Activated T-cell treated with anti-CD3 and anti-CD28 coated beads, Interleukin-2, amount 50 U/mL, for 4 hours (primary cell): ENCODE data around the gene KCNIP4. TPM values are rescaled to one million over a fixed set of nuclear protein-coding genes. Genes with fewer than 3 reads are reported as not detected.

Experiments
- ATAC-seq, 2 donors: fragments of 200-7000 bp; cut with Tn5 transposase; one replicate each; pipeline ENCODE4 v1.10.0; 2021
- DNase-seq: peaks from one replicate; pipeline ENCODE4 v3.0.0-alpha.2; 2020
- H3K27me3 Mint-ChIP-seq: one replicate; pipeline ENCODE4 v1.8.0; 2021; ENCODE audit warnings: low read depth, mixed read lengths
- H3K36me3 Mint-ChIP-seq: one replicate; pipeline ENCODE4 v1.8.0; 2022; ENCODE audit warnings: mixed read lengths; ENCODE audit not compliant: insufficient read depth
- H3K4me1 Mint-ChIP-seq: one replicate; pipeline ENCODE4 v1.8.0; 2021; ENCODE audit warnings: low read depth, mixed read lengths
- H3K4me3 Mint-ChIP-seq: one replicate; pipeline ENCODE4 v1.8.0; 2021; ENCODE audit warnings: mild to moderate bottlenecking, moderate library complexity, mixed read lengths
- H3K9me3 Mint-ChIP-seq: one replicate; pipeline ENCODE4 v1.8.0; 2021; ENCODE audit warnings: mixed read lengths
- total RNA-seq, 3 donors: library from RNA; stranded (reverse); gene quantifications; one replicate each; pipeline ENCODE4 v1.2.1, GENCODE V29; 2021

The KCNIP4 gene
- total RNA-seq, 3 donors from 2014 or later, result not detected

DNA sequence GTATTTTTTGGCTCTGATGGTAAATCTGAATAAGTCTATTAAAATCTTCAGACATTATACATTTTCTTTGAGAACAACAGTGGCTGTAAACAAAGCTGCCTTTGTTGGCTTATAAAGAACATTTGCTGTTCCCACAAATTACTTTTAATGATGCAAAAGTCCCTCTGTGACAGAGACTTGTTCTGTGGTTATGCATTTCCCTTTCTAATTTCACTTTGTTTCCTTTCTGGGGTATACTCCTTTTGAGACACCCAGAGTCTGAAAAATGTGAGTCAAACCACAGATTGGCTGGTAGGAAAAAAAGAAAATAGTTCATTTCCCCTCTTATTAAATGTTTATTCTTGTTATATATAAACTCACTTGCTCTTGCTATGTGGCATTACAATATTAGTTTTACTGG is 845.9 kb downstream of the KCNIP4 start:
- ATAC-seq (no peak), DNase-seq (no peak)

GRCh38 chr4:21097865-21098264 is 850.7 kb downstream of the KCNIP4 start:
- Mint-ChIP-seq H3K36me3 (no peaks in the 10 kb centered on the region), H3K4me3 (no peak overlapping the region), H3K4me1 (peaks cover 3% of the 10 kb centered on the region), H3K9me3 (peaks cover 5% of the 10 kb centered on the region), H3K27me3 (no peaks in the 10 kb centered on the region)
- no peak for ATAC-seq
- DNase-seq, result no peak

More for the DNA sequence above, 845.9 kb downstream of the KCNIP4 start:
- H3K27me3 Mint-ChIP-seq, result no peaks in the 10 kb centered on the region
- H3K36me3 Mint-ChIP-seq, result no peaks in the 10 kb centered on the region
- no peak overlapping the region for H3K4me3 Mint-ChIP-seq
- peaks cover 5% of the 10 kb centered on the region for H3K9me3 Mint-ChIP-seq
- H3K4me1 Mint-ChIP-seq, result peaks cover 3% of the 10 kb centered on the region

- Mint-ChIP-seq H3K27me3 (no peaks in the 10 kb centered on the region), H3K9me3 (peaks cover 6% of the 10 kb centered on the region), H3K4me3 (no peak overlapping the region), H3K36me3 (no peaks in the 10 kb centered on the region), H3K4me1 (no peaks in the 10 kb centered on the region)
- ATAC-seq (no peak), DNase-seq (no peak)
These were observed 851.5 kb downstream of the KCNIP4 start for GRCh38 chr4:21097026-21097425.

DNA sequence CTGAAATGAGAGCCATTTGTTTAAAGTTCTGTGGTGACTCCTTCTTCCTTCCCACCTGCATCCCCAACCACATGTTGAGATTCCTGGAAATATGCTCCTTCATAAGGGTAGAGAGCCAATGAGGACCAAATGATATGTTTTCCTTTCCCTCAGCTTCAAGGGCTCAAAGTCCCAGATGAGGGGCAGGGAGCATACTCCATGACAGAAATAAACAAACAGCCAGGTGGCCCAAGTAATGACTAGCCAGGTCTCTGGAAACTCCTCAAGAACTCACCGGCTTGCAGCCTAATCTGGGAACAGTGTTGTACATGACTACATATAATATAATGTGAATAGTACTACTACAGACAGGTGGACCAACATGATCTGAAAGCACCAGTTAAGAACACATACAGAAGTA is 856.0 kb downstream of the KCNIP4 start:
- Mint-ChIP-seq H3K36me3 (no peaks in the 10 kb centered on the region), H3K4me3 (no peak overlapping the region), H3K27me3 (no peaks in the 10 kb centered on the region), H3K9me3 (peaks cover 16% of the 10 kb centered on the region), H3K4me1 (peaks cover 7% of the 10 kb centered on the region)
- DNase-seq (no peak), ATAC-seq (no peak)

GRCh38 chr4:21090094-21090666 is 858.4 kb downstream of the KCNIP4 start:
- Mint-ChIP-seq H3K9me3 (peaks cover 16% of the 10 kb centered on the region), H3K4me1 (peaks cover 7% of the 10 kb centered on the region), H3K4me3 (no peak overlapping the region), H3K36me3 (no peaks in the 10 kb centered on the region), H3K27me3 (no peaks in the 10 kb centered on the region)
- DNase-seq (no peak), ATAC-seq (no peak)

- Mint-ChIP-seq H3K27me3 (no peaks in the 10 kb centered on the region), H3K36me3 (no peaks in the 10 kb centered on the region), H3K4me1 (peaks cover 6% of the 10 kb centered on the region), H3K9me3 (peaks cover 2% of the 10 kb centered on the region), H3K4me3 (no peak overlapping the region)
- no peak for DNase-seq
- no peak for ATAC-seq
These were observed 865.2 kb downstream of the KCNIP4 start for GRCh38 chr4:21083413-21083812.

GRCh38 chr4:21077967-21078366 is 870.6 kb downstream of the KCNIP4 start:
- ATAC-seq (no peak), DNase-seq (no peak)
- peaks cover 8% of the 10 kb centered on the region for H3K9me3 Mint-ChIP-seq
- no peaks in the 10 kb centered on the region for H3K27me3 Mint-ChIP-seq
- no peaks in the 10 kb centered on the region for H3K4me1 Mint-ChIP-seq
- no peaks in the 10 kb centered on the region for H3K36me3 Mint-ChIP-seq
- H3K4me3 Mint-ChIP-seq, result no peak overlapping the region

- Mint-ChIP-seq H3K27me3 (no peaks in the 10 kb centered on the region), H3K9me3 (peaks cover 7% of the 10 kb centered on the region), H3K4me1 (no peaks in the 10 kb centered on the region), H3K36me3 (no peaks in the 10 kb centered on the region), H3K4me3 (no peak overlapping the region)
- DNase-seq (no peak), ATAC-seq (no peak)
These were observed 881.2 kb downstream of the KCNIP4 start for GRCh38 chr4:21067351-21067750.

GRCh38 chr4:21061902-21062301 is 886.7 kb downstream of the KCNIP4 start:
- peaks cover 12% of the 10 kb centered on the region for H3K9me3 Mint-ChIP-seq
- DNase-seq, result no peak
- H3K4me3 Mint-ChIP-seq, result no peak overlapping the region
- H3K4me1 Mint-ChIP-seq, result no peaks in the 10 kb centered on the region
- H3K27me3 Mint-ChIP-seq, result no peaks in the 10 kb centered on the region
- H3K36me3 Mint-ChIP-seq, result no peaks in the 10 kb centered on the region
- ATAC-seq, result no peak

DNA sequence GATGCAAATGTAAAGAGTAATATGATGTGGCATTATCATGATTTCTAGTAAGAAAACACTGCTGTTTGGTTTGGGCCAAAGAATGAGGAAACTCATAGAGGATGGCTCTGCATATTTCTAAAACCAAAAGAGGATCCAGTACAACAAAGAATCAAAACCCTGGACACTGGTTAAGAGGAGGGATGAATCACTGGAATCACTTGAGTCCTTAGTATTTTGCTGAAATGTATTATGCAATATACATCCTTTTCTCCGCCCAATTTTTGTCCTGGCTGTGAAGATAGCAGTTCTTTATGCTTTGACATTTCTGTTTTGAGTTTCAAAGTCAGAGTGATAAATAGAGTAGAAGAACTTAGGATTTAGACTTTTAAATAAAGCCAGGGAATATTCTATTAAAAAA is 902.4 kb downstream of the KCNIP4 start:
- Mint-ChIP-seq H3K27me3 (no peaks in the 10 kb centered on the region), H3K36me3 (no peaks in the 10 kb centered on the region), H3K4me1 (no peaks in the 10 kb centered on the region), H3K9me3 (peaks cover 4% of the 10 kb centered on the region), H3K4me3 (no peak overlapping the region)
- DNase-seq (no peak), ATAC-seq (no peak)

DNA sequence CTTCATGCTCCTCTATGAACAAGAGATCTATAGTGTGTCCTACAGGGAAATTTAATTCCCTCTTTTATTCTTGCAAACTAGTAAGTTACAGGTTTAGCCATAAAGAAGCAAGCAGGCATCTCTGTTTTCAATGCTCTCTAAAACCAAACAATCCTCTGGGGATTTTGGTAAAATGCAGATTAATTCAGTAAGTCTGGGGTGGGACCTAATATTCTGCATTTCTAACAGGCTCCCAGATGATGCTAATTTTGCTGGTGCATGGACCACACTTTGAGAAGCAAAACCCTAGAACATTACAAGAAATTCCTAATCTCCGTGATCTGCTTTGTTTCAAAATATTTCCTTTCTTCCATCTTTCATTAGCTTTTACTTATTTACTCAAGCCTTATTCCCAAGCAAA is 903.5 kb downstream of the KCNIP4 start:
- ATAC-seq, result no peak
- Mint-ChIP-seq H3K4me3 (no peak overlapping the region), H3K36me3 (no peaks in the 10 kb centered on the region), H3K9me3 (peaks cover 4% of the 10 kb centered on the region), H3K4me1 (no peaks in the 10 kb centered on the region), H3K27me3 (no peaks in the 10 kb centered on the region)
- no peak for DNase-seq

DNA sequence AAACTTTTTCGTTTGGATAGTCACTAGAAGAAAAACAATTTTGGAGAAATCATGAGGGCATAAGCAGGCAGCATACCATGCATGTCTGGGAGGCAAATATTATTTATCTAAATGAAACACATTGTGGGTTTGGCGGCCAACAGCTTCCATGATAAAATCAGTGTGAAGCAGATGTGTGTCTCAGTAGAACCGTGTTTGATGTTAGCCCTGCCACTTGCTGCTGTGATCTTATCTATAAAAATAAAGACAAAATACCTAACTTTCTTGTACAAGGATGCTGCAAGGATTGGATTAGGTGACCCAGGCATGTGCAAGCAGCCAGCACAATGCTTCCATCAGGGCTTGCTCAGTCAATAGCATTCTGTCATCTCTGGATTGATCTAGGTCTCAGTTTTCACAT is 906.9 kb downstream of the KCNIP4 start:
- Mint-ChIP-seq H3K4me1 (no peaks in the 10 kb centered on the region), H3K36me3 (no peaks in the 10 kb centered on the region), H3K27me3 (no peaks in the 10 kb centered on the region), H3K4me3 (no peak overlapping the region), H3K9me3 (no peaks in the 10 kb centered on the region)
- DNase-seq (no peak), ATAC-seq (no peak)

DNA sequence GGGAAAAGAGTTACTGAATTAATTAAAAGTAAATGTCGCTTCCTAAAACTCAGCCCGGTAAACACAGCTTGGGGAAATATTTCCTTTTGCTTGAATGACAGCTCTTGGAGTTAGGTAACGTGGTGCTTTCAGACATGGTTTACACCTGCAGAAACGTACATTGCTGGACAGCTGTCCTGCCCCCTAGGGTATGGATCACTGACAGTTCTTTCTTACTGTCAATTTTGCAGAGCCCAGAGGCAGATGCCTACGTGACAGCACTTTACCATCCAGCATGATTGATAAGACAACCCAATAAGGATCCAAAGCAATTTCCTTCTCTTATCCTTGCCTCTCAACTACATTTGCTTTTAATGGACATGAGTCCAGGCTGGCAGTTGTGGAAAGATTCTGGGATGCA is 913.8 kb downstream of the KCNIP4 start:
- ATAC-seq (no peak), DNase-seq (no peak)
- Mint-ChIP-seq H3K36me3 (no peaks in the 10 kb centered on the region), H3K27me3 (no peaks in the 10 kb centered on the region), H3K4me1 (no peaks in the 10 kb centered on the region), H3K4me3 (no peak overlapping the region), H3K9me3 (no peaks in the 10 kb centered on the region)

DNA sequence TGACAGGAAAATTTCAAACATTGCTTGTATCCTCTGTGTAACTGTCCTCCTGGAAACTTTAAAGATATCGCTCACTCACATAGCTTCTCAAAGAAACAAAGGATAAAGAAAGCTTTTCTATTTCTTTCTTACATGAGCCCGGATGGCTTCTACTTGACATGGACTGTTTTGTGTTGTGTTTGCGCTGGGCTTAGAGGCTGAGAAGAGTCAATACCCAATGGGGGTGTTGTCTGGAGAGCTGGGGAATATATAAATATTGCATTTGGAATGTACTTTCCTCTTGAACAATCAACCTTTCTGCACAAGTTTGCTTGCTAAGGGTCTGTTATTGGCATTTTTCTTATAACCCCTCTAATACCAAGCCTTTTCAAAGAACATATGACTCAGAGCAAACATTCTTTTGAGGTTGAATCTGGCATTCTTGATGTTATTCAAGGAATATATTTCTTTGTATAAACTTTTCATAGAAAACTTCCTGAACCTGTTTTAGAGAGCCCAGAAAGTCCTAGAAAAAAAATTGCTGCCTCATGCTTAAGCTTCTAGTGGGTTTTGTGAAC is 916.4 kb downstream of the KCNIP4 start:
- ATAC-seq, result no peak
- H3K9me3 Mint-ChIP-seq, result no peaks in the 10 kb centered on the region
- DNase-seq, result no peak
- H3K4me1 Mint-ChIP-seq, result no peaks in the 10 kb centered on the region
- no peaks in the 10 kb centered on the region for H3K36me3 Mint-ChIP-seq
- H3K4me3 Mint-ChIP-seq, result no peak overlapping the region
- no peaks in the 10 kb centered on the region for H3K27me3 Mint-ChIP-seq

- H3K4me3 Mint-ChIP-seq, result no peak overlapping the region
- DNase-seq, result no peak
- no peaks in the 10 kb centered on the region for H3K27me3 Mint-ChIP-seq
- ATAC-seq, result no peak
- H3K9me3 Mint-ChIP-seq, result peaks cover 6% of the 10 kb centered on the region
- H3K4me1 Mint-ChIP-seq, result no peaks in the 10 kb centered on the region
- no peaks in the 10 kb centered on the region for H3K36me3 Mint-ChIP-seq
These were observed 929.8 kb downstream of the KCNIP4 start for GRCh38 chr4:21018817-21019216.
